Measurements from ENCODE around the gene UBE2J1. TPM values are rescaled to one million over a fixed set of nuclear protein-coding genes. Genes with fewer than 3 reads are reported as not detected.

UBE2J1 gene
- polyA plus RNA-seq, 1 of the 3 experiments (the other 2 are of a cell fraction), result 11.3 TPM

DNA sequence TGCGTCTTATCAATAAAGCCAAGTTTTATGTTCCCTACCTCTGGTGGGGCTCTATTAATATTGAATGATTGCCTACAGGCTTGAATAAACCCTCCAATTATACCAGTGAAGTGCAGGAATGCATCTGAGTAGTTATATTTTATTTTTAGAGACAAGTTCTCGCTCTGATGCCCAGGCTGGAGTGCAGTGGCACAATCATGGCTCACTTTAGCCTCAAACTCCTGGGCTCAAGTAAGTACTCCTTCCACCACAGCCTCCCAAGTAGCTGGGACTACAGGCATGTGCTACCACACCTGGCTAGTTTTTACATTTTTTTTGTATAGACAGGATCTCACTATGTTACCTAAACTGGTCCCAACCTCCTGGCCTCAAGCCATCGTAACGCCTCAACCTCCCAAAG is 26.1 kb upstream of the UBE2J1 start (continued):
- TF ChIP-seq RAD21 (IDR thresholded peaks at IDR 0.05; ENCODE audit: low read length) (no peak), TAF1 (IDR thresholded peaks at IDR 0.05; ENCODE audit: borderline replicate concordance, low read depth, low read length) (no peak)

DNA sequence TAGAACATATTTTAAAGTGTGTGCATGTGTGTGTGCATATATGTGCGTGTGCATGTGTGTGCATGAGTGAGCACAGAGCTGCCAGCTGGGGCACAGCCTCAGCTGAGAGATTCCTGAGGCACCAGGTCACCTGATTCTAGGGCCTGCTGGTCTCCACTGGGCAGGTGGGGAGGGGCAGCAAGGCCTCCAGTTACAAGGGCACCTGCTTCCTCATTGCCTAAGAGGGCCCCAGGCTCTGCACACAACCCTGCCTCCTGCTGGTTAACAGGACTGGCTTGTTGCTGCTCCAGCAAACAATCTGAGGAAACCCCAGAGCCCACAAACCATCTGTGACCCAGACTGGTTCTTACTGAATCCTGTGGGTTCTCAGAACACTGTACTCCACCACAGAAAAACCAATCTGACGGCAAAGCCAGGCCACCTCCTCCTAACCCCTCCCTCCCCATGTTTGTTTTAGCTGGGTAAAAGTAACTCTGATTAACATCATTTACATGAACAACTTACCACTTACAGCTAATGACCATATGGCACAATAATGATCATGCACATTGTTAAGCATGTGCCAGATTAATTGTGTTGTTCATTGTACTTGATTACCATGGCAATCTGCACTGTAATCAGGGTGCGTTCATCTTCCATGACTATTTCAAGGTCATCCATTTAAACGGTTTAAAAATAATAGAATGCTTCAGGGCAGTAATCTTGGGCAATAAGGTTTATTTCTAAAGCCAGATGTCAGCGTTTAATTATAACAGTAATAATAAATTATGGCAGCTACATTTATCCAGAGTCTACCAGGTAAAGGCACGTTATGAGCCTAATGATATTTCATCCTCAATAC is 23.1 kb upstream of the UBE2J1 start:
- ChIA-PET POLR2A (interaction anchor here (1.0 kb wide), 1 partner anchor 14 kb away, joined by 3 read pairs; no protein-coding TSS in a partner anchor), CTCF (interaction anchor here (0.9 to 2.1 kb wide), 13 partner anchors 7 to 393 kb away, joined by 3 to 11 read pairs (median 4); partner anchors contain the start of gene ANKRD6)
- no peaks in the 10 kb centered on the region for H3K9me2 ChIP-seq
- H3K36me3 ChIP-seq (replicated peaks in 1 of 2; ENCODE audit: control insufficient read depth in 1 of 2, insufficient read depth in 2 of 2, low read length in 1 of 2), result no peaks in the 10 kb centered on the region
- H4K20me1 ChIP-seq (ENCODE audit: insufficient read depth), result no peaks in the 10 kb centered on the region
- H3K27ac ChIP-seq (ENCODE audit: low read depth in 2 of 2, low read length in 1 of 2), result peak overlapping the region in 1 of 2 experiments; percentile 25; a peak in 1 of 4 replicates
- WGBS (ENCODE audit: low lambda C conversion rate), result 53% methylated on average over 6 of the region's 6 CpGs
- H3K9me3 ChIP-seq, result no peaks in the 10 kb centered on the region
- no peaks in the 10 kb centered on the region for H3K79me2 ChIP-seq (ENCODE audit: insufficient read depth)
- H3K27me3 ChIP-seq (ENCODE audit: insufficient read depth), result no peaks in the 10 kb centered on the region; the same call in 1 of the 2 replicates
- H3F3A ChIP-seq (replicated peaks; ENCODE audit: insufficient read depth), result no peaks in the 10 kb centered on the region
- no peak overlapping the region for H3K9ac ChIP-seq
- H3K4me3 ChIP-seq (ENCODE audit: low read depth in 2 of 2, low read length in 1 of 2), result no peak overlapping the region
- no peak overlapping the region for H2AFZ ChIP-seq (ENCODE audit: low read depth)
- H3K4me1 ChIP-seq (ENCODE audit: control insufficient read depth in 1 of 2, insufficient read depth in 2 of 2, low read depth in 1 of 2, low read length in 1 of 2), result peaks cover 0 to 8% of the 10 kb centered on the region in 2 experiments; a peak in 2 of 4 replicates
- peak; percentile 60 for DNase-seq
- H3K4me2 ChIP-seq, result no peak overlapping the region
- no peak for TF ChIP-seq TAF1 (IDR thresholded peaks at IDR 0.05; ENCODE audit: borderline replicate concordance, low read depth, low read length)
- TF ChIP-seq TCF12 (IDR thresholded peaks at IDR 0.05), result peak; percentile 17; the same call in 1 of the 2 replicates
- peak; percentile 24; the same call in 1 of the 2 replicates for TF ChIP-seq RAD21 (IDR thresholded peaks at IDR 0.05; ENCODE audit: low read length)
- TF ChIP-seq CHD2 (IDR thresholded peaks at IDR 0.05; ENCODE audit: low read length, partially characterized antibody), result peak; percentile 37
- no peak for TF ChIP-seq MAX (IDR thresholded peaks at IDR 0.05; ENCODE audit: low read depth)
- TF ChIP-seq EP300 (IDR thresholded peaks at IDR 0.05; ENCODE audit: borderline replicate concordance in 1 of 2, low read depth in 1 of 2, low read length in 1 of 2), result peak in 1 of 2 experiments; percentile 71; a peak in 2 of 4 replicates
- no peak for TF ChIP-seq IRF3 (IDR thresholded peaks at IDR 0.05; ENCODE audit: low read depth, low read length)
- TF ChIP-seq SMC3 (IDR thresholded peaks at IDR 0.05; ENCODE audit: low read depth, low read length), result no peak
- 0 out of 2 replicates have a peak, but pooled peaks have one; percentile 15 for TF ChIP-seq MXI1 (IDR thresholded peaks at IDR 0.05; ENCODE audit: low read depth, low read length)
- no peak for TF ChIP-seq YY1 (IDR thresholded peaks at IDR 0.05; ENCODE audit: low read depth)
- no peak for TF ChIP-seq FOXM1 (IDR thresholded peaks at IDR 0.05; ENCODE audit: low read depth)
- TF ChIP-seq, protein P1, sequence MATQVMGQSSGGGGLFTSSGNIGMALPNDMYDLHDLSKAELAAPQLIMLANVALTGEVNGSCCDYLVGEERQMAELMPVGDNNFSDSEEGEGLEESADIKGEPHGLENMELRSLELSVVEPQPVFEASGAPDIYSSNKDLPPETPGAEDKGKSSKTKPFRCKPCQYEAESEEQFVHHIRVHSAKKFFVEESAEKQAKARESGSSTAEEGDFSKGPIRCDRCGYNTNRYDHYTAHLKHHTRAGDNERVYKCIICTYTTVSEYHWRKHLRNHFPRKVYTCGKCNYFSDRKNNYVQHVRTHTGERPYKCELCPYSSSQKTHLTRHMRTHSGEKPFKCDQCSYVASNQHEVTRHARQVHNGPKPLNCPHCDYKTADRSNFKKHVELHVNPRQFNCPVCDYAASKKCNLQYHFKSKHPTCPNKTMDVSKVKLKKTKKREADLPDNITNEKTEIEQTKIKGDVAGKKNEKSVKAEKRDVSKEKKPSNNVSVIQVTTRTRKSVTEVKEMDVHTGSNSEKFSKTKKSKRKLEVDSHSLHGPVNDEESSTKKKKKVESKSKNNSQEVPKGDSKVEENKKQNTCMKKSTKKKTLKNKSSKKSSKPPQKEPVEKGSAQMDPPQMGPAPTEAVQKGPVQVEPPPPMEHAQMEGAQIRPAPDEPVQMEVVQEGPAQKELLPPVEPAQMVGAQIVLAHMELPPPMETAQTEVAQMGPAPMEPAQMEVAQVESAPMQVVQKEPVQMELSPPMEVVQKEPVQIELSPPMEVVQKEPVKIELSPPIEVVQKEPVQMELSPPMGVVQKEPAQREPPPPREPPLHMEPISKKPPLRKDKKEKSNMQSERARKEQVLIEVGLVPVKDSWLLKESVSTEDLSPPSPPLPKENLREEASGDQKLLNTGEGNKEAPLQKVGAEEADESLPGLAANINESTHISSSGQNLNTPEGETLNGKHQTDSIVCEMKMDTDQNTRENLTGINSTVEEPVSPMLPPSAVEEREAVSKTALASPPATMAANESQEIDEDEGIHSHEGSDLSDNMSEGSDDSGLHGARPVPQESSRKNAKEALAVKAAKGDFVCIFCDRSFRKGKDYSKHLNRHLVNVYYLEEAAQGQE (IDR thresholded peaks at IDR 0.05; ENCODE audit: low read depth, low read length), result no peak
- TF ChIP-seq GATA2 (CRISPR knock-in tag; IDR thresholded peaks at IDR 0.05), result peak; percentile 80
- peak; percentile 76 for TF ChIP-seq RCOR1 (IDR thresholded peaks at IDR 0.05; ENCODE audit: low read length)
